Measurements from ENCODE around the gene OR2A5. TPM values are rescaled to one million over a fixed set of nuclear protein-coding genes. Genes with fewer than 3 reads are reported as not detected.
A peak's percentile ranks its signal among the peaks of the same experiment; 100 is the strongest.

Gene OR2A5
- total RNA-seq, 1 donor from 2014 or later = not detected

DNA sequence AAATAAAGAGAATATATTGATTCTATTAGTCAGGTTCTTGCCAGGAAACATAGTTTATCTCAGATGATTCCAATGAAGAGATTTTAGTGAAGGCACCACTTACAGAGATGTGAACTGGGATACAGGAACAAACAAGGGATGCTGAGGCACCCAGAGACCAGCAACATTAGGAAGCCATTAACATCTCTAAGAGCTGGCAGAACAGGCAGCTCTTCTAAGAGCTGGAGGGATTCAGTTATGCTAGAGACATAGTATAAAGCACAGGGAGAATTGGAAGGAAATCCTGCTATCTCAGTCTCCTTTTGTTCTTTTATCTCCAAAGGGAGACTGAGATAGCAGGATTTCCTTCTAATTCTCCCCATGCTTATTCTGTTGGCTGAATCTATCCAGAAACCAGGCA lies 26.6 kb upstream of the OR2A5 start:
- Histone ChIP-seq H3K4me3 (ENCODE audit: low read depth, low read length) (no peak overlapping the region), H3K36me3 (ENCODE audit: control insufficient read depth, insufficient read depth, low read length) (no peaks in the 10 kb centered on the region), H3K27me3 (ENCODE audit: control insufficient read depth, insufficient read depth, low read length) (no peaks in the 10 kb centered on the region)
- FAIRE-seq = no peak
- DNase-seq (ENCODE audit: low read depth) = no peak
- TF ChIP-seq, protein P1, sequence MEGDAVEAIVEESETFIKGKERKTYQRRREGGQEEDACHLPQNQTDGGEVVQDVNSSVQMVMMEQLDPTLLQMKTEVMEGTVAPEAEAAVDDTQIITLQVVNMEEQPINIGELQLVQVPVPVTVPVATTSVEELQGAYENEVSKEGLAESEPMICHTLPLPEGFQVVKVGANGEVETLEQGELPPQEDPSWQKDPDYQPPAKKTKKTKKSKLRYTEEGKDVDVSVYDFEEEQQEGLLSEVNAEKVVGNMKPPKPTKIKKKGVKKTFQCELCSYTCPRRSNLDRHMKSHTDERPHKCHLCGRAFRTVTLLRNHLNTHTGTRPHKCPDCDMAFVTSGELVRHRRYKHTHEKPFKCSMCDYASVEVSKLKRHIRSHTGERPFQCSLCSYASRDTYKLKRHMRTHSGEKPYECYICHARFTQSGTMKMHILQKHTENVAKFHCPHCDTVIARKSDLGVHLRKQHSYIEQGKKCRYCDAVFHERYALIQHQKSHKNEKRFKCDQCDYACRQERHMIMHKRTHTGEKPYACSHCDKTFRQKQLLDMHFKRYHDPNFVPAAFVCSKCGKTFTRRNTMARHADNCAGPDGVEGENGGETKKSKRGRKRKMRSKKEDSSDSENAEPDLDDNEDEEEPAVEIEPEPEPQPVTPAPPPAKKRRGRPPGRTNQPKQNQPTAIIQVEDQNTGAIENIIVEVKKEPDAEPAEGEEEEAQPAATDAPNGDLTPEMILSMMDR (IDR thresholded peaks at IDR 0.05; ENCODE audit: insufficient read depth, low read length, severe bottlenecking) = no peak

DNA sequence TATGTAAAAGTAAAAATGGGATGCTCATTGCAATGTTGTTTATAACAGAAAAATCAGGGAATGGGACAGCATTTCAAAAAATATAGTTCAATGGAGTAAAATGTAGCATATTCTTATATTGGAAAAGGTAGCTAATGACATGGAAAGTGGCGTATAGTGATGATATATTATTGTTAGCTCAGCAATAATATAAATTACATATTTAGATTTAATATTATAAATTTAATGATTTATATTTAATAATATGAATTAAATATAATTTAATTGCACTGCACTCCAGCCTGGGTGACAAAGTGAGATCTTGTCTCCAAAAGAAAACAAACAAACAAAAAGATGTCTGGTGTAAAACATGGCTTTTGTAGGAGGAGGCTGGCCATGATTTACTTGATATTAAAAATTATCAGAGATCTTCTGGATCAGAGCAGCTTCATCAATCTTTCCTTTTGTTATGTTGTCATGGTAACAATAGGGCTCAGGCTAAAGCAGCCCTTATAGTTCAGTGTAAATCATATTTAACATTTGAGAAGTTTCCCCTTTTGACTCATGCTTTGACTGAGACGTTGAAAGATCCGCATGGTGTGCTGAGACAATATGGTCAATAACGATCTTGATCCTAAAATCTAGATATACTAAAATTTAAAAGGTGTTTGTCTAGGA lies 25.4 kb upstream of the OR2A5 start:
- Histone ChIP-seq H3K36me3 (ENCODE audit: control insufficient read depth, insufficient read depth, low read length) (no peaks in the 10 kb centered on the region), H3K4me3 (ENCODE audit: low read depth, low read length) (no peak overlapping the region), H3K27me3 (ENCODE audit: control insufficient read depth, insufficient read depth, low read length) (no peaks in the 10 kb centered on the region)
- DNase-seq (ENCODE audit: low read depth) (no peak), FAIRE-seq (no peak)
- TF ChIP-seq, protein P1 (IDR thresholded peaks at IDR 0.05; ENCODE audit: insufficient read depth, low read length, severe bottlenecking) = no peak

DNA sequence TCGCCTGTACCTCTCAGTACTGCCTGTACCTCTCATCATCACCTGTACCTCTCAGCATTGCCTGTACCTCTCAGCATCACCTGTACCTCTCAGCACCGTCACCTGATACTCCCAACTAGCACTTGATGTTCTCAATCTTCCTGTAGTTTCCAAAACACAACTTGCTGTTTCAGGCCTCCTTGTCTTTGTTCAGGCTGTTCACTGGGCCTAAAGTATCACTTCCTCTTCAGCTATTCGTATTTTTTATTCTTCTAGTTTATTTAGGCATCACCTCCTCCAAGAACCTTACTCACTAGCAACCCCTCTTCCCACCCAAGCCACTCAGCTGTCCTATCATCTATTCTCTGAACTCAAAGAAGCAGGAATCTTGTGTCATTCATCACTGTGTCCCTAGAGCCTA lies 24.5 kb upstream of the OR2A5 start:
- DNase-seq (ENCODE audit: low read depth) (no peak), FAIRE-seq (peak; percentile 40)
- H3K27me3 ChIP-seq (ENCODE audit: control insufficient read depth, insufficient read depth, low read length) = no peaks in the 10 kb centered on the region
- TF ChIP-seq, protein P1 (IDR thresholded peaks at IDR 0.05; ENCODE audit: insufficient read depth, low read length, severe bottlenecking) = no peak
- H3K4me3 ChIP-seq (ENCODE audit: low read depth, low read length) = no peak overlapping the region
- no peaks in the 10 kb centered on the region for H3K36me3 ChIP-seq (ENCODE audit: control insufficient read depth, insufficient read depth, low read length)

DNA sequence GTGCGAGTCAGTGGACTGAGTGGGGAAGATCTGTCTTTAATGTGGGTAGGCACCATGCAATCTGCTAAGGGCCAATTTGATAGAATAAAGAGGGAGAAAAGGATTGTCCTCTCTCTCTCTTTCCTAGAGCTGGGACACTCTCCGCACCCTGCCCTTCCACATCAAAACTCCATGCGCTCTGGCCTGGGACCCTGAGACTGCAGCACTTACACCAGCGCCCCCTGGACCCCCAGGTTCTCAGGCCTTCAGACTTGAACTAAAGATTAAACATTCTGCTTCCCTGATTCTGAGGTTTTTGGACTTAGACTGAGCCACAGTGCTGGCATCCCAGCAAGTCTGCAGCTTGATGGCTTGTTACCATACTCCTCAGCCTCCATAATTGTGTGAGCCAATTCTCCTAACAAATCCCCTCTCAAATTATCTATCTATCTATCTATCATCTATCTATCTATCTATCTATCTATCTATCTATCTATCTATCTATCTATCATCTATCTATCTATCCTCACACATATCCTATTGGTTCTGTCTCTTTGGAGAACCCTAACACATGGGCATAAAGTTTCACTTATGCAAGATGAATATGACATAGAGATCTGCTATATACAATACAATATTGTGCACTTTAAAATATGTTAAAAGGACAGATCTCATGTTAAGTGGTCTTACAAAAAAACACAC lies 22.4 kb upstream of the OR2A5 start:
- H3K4me3 ChIP-seq (ENCODE audit: low read depth, low read length) = no peak overlapping the region
- H3K36me3 ChIP-seq (ENCODE audit: control insufficient read depth, insufficient read depth, low read length) = no peaks in the 10 kb centered on the region
- no peaks in the 10 kb centered on the region for H3K27me3 ChIP-seq (ENCODE audit: control insufficient read depth, insufficient read depth, low read length)
- DNase-seq (ENCODE audit: low read depth) = no peak
- TF ChIP-seq, protein P1 (IDR thresholded peaks at IDR 0.05; ENCODE audit: insufficient read depth, low read length, severe bottlenecking) = no peak
- FAIRE-seq = no peak

DNA sequence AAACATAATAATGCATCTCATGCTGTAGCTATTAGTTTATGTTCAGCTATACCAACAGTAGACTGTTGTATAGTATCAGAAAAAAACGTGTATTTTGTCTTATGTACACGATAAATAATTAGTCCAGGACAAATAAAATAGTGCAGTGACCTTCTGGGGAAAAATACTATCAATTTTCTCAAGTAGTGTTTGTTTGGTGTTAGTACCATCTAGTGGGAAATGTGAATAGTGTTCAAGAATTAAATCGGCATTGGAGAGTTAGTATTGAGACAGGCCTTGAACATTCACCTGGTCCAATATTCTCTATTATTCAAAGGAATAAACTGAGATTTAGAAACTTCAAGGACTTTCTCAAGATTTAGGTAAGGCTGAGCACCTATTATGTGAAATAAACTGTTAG lies 21.7 kb upstream of the OR2A5 start:
- FAIRE-seq (no peak), DNase-seq (ENCODE audit: low read depth) (peak; percentile 26)
- TF ChIP-seq, protein P1 (IDR thresholded peaks at IDR 0.05; ENCODE audit: insufficient read depth, low read length, severe bottlenecking) = peak; percentile 9
- H3K36me3 ChIP-seq (ENCODE audit: control insufficient read depth, insufficient read depth, low read length) = no peaks in the 10 kb centered on the region
- H3K4me3 ChIP-seq (ENCODE audit: low read depth, low read length) = no peak overlapping the region
- no peaks in the 10 kb centered on the region for H3K27me3 ChIP-seq (ENCODE audit: control insufficient read depth, insufficient read depth, low read length)

Measured in bronchial epithelial cell (primary cell).